HG02623 (cell line): Measurements from ENCODE around the gene C13orf46.
"Not testable (repeated sequence)": the region's sequence is repeated elsewhere in the genome, so short reads cannot be mapped to it uniquely, and the experiment has no call there.

Experiments
- ATAC-seq: cut with Tn5 transposase; IDR thresholded peaks from one replicate; pipeline ENCODE4 v1.9.1; 2021; ENCODE audit warnings: moderate library complexity; ENCODE audit not compliant: unreplicated experiment

The C13orf46 gene

GRCh38 chr13:113914333-113915011 is 59.4 kb downstream of the C13orf46 start:
- ATAC-seq, result no peak

GRCh38 chr13:113913838-113914237 is 60.0 kb downstream of the C13orf46 start:
- not testable (repeated sequence) for ATAC-seq

DNA sequence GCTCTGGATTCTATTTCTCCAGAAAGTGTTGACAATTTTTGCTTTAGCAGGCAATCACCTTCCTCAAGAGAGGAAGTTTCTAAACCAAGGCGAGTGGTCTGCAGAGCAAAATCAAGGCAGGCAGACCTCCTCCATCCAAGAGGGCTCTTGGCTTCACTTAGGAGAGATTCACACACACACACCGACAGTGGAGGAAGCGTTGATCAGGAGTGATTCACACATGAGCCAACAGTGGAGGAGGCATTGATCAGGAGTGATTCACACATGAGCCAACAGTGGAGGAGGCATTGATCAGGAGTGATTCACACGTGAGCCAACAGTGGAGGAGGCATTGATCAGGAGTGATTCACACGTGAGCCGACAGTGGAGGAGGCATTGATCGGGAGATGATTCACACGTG is 60.5 kb downstream of the C13orf46 start:
- not testable (repeated sequence) for ATAC-seq

DNA sequence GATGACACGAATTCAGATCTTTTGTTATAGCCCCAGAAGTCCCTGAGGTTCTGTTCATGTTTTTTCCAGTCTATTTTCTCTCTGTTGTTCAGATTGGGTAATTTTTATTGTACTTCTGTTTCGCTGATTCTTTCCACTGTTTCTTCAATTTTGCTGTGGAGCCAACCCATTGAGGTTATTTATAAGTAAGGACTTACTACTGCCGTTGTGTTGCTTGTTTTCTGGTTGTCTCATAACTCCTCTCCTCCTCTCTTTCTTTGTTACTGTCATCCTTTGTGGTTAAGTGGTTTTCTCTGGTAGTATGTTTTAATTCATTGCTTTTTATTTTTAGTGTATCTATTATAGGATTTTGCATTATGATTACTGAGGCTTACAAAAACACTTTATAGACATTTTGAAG is 61.3 kb downstream of the C13orf46 start:
- no peak for ATAC-seq

DNA sequence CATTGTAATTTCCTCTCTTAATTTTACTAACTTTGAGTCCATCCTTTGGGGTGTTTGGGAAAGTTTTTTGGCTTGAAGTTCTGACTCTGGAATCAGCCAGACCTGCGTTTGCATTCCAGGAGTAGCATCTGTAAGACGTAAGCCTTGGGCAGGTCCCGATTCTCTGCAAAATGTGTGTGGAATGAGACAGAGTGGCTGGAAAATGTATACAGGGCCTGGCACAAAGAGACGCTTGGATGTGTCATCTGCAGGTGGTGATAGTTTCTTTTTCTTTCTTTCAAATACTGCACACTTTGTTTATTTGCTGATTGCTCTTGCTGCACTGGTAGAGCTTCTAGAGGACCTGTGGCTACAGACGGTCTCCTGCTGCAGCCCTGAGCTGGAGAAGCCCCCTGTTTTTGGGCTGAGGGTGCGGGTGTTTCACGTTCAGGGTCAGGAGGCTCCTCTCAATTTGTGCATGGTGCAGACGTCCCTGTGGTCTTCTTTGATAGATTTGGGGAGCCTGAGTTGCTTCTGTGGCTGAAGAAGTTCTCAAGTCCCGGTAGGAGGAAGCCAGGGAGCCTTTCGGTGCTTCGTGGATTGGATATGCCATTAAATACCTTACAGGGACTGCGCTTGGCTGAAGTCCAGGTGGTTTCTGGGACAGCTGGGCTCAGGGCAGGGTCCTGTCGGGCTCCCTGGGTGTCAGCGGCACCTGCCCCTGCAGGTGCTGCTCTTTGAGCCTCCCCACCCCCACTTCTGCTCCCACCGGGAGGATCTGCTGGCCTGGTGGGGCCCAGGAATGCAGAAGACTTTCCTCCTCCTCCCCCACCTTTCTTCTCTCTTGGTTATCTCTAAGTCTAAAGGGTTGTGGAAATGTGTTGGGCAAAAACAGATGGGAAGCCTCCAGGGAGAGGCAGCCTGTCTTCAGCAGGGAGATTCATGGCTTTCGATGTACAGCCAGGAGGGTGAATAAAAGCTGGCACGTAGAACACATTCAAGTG is 66.0 kb downstream of the C13orf46 start:
- no peak for ATAC-seq

DNA sequence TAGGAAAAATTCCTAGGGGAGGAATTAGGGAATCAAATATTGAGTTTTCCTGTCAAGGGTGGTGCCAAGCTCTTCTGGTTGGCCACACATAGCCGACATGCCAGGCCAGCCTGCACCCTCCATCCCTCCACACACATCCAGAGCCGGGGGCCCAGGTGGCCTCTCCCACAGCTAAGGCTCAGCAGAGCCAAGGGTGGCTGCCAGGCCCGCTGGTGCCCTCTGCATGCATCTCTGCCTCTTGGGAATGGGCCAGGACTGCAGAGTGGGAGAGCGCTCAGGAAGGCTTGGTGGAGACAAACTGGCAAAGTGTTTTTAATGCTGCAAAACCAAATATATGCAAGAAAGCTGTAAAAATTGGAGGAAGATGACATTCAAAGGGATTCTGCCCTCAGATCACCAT is 67.3 kb downstream of the C13orf46 start:
- no peak for ATAC-seq

DNA sequence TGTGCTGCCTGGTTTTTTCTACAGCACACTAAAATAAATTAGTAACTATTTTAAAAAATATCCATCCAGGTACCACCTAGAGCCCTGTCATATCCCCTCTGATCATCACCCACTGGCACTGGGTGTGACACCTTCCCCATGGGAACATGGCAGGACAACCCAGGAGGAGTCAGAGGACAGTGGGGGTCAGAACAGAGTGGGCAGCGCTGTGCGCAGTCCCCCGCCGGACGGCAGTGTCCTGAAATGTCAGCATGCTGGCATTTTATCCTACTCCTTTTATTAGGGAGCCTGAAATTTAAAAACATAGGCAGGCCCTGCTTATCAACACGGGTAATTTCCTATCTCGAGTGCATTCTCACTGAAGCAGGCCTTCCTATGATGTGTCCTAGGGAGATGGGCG is 67.9 kb downstream of the C13orf46 start:
- ATAC-seq, result no peak

- no peak for ATAC-seq
These were observed 68.9 kb downstream of the C13orf46 start for GRCh38 chr13:113905018-113905417.

DNA sequence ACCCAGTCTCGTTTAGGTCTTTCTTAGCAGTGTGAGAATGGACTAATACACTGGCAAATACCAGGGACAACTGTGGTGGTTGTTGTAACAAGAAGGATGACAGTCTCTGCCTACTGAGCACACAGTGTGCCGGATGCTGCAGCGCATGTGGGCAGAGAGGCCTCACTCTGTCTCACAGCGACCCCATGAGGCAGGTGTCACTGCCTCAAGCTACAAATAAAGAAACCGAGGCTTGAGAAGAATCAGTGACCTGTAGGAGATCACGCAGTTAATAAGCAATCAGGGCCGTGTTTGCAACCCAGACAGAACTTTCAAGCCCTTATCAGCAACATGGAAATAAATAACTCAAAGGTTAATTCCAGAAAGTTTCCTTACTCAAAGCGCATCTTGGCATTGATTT is 69.5 kb downstream of the C13orf46 start:
- no peak for ATAC-seq

GRCh38 chr13:113903912-113904311 is 70.0 kb downstream of the C13orf46 start:
- no peak for ATAC-seq
